IMR-90 (cell line): Measurements from ENCODE around the gene QRFP. TPM values are rescaled to one million over a fixed set of nuclear protein-coding genes. Genes with fewer than 3 reads are reported as not detected.

ENCODE experiments used
- ATAC-seq: fragments of 200-7000 bp; cut with Tn5 transposase; 2 replicates; pipeline ENCODE4 v1.9.1; 2020; ENCODE audit warnings: low read depth, mild to moderate bottlenecking, moderate library complexity
- BruUV-seq: library from RNA; stranded (reverse); fragments of 400-500 nt; replicated peaks from 2 replicates; lab custom pipeline; 2021; lab: Mats Ljungman, UMichigan
- CTCF ChIA-PET: fragments of 300-600 bp; formaldehyde crosslinking; extraction: SDS; loops from one replicate; lab custom pipeline; 2021; ENCODE audit warnings: antibody characterized with exemption; lab: Yijun Ruan, JAX
- POLR2A ChIA-PET: fragments of 300-600 bp; sonication (Branson Sonifier 250); formaldehyde crosslinking; loops from one replicate; lab custom pipeline; 2022; ENCODE audit warnings: antibody characterized with exemption; ENCODE audit not compliant: unreplicated experiment; lab: Charles Lee
- DNase-seq: peaks from one replicate; pipeline ENCODE4 v3.0.0; 2013
- H2AFZ ChIP-seq: replicated peaks from 2 replicates; pipeline ENCODE3; 2013; ENCODE audit warnings: low read length, mild to moderate bottlenecking; ENCODE audit not compliant: poor library complexity
- H2AK5ac ChIP-seq: 2 replicates; pipeline ENCODE4 v1.6.1; 2013; ENCODE audit warnings: low read depth, low read length, inconsistent platforms
- H2AK9ac ChIP-seq: replicated peaks from 2 replicates; pipeline ENCODE3; 2013; ENCODE audit warnings: mild to moderate bottlenecking, low read depth, low read length, moderate library complexity; ENCODE audit not compliant: poor library complexity
- H2BK120ac ChIP-seq: 2 replicates; pipeline ENCODE4 v1.6.1; 2013; ENCODE audit warnings: low read depth, low read length, inconsistent platforms
- H2BK15ac ChIP-seq: 3 replicates; pipeline ENCODE4 v1.6.1; 2013; ENCODE audit warnings: low read depth, low read length, inconsistent platforms
- H2BK20ac ChIP-seq: 2 replicates; pipeline ENCODE4 v1.6.1; 2013; ENCODE audit warnings: low read depth, mild to moderate bottlenecking, inconsistent platforms, low read length, moderate library complexity
- H2BK5ac ChIP-seq: 2 replicates; pipeline ENCODE4 v1.6.1; 2013; ENCODE audit warnings: mild to moderate bottlenecking, low read depth, low read length, inconsistent platforms; ENCODE audit not compliant: poor library complexity, severe bottlenecking
- H3K14ac ChIP-seq: replicated peaks from 2 replicates; pipeline ENCODE4 v1.6.1; 2013; ENCODE audit warnings: low read depth, low read length, inconsistent platforms
- H3K18ac ChIP-seq: 2 replicates; pipeline ENCODE4 v1.6.1; 2013; ENCODE audit warnings: low read depth, low read length, control low read depth
- H3K23ac ChIP-seq: 2 replicates; pipeline ENCODE4 v1.6.1; 2013; ENCODE audit warnings: low read depth, low read length, inconsistent platforms
- H3K27ac ChIP-seq: 2 replicates; pipeline ENCODE4 v1.5.1; 2013; ENCODE audit warnings: mild to moderate bottlenecking, control low read depth, low read length; ENCODE audit not compliant: insufficient read depth
- H3K27me3 ChIP-seq: 2 replicates; pipeline ENCODE4 v1.6.1; 2013; ENCODE audit warnings: low read length; ENCODE audit not compliant: control insufficient read depth, insufficient read depth
- H3K36me3 ChIP-seq: 2 replicates; pipeline ENCODE4 v1.6.1; 2013; ENCODE audit warnings: low read length, mixed read lengths; ENCODE audit not compliant: control insufficient read depth, insufficient read depth
- H3K4ac ChIP-seq: 2 replicates; pipeline ENCODE4 v1.6.1; 2013; ENCODE audit warnings: low read depth, low read length, inconsistent platforms
- H3K4me1 ChIP-seq: 2 replicates; pipeline ENCODE4 v1.6.1; 2013; ENCODE audit warnings: low read length, mixed read lengths; ENCODE audit not compliant: control insufficient read depth, insufficient read depth
- H3K4me2 ChIP-seq: 2 replicates; pipeline ENCODE4 v1.6.1; 2013; ENCODE audit warnings: low read depth, mild to moderate bottlenecking, control low read depth, low read length, moderate library complexity
- H3K4me3 ChIP-seq: 2 replicates; pipeline ENCODE4 v1.5.1; 2013; ENCODE audit warnings: low read depth, mild to moderate bottlenecking, control low read depth, low read length, moderate library complexity; ENCODE audit not compliant: insufficient read depth
- H3K56ac ChIP-seq: 2 replicates; pipeline ENCODE4 v1.6.1; 2013; ENCODE audit warnings: low read length, inconsistent platforms; ENCODE audit not compliant: insufficient read depth; ENCODE audit errors: extremely low read depth
- H3K79me1 ChIP-seq, 2 experiments: 2 replicates each; pipeline ENCODE4 v1.6.1; 2013; ENCODE audit warnings: low read length in 2 of 2, inconsistent platforms in 1 of 2, low read depth in 1 of 2
- H3K9ac ChIP-seq: 2 replicates; pipeline ENCODE4 v1.6.1; 2013; ENCODE audit warnings: low read depth, low read length, control low read depth
- H3K9me1 ChIP-seq: 2 replicates; pipeline ENCODE4 v1.6.1; 2013; ENCODE audit warnings: low read length, inconsistent platforms; ENCODE audit not compliant: insufficient read depth
- H3K9me3 ChIP-seq: 2 replicates; pipeline ENCODE4 v1.6.1; 2013; ENCODE audit warnings: low read length; ENCODE audit not compliant: control insufficient read depth, insufficient read depth
- H4K20me1 ChIP-seq: 2 replicates; pipeline ENCODE4 v1.6.1; 2013; ENCODE audit warnings: low read length, inconsistent platforms; ENCODE audit not compliant: insufficient read depth
- H4K5ac ChIP-seq: 2 replicates; pipeline ENCODE4 v1.6.1; 2013; ENCODE audit warnings: mild to moderate bottlenecking, low read depth, low read length, control low read depth
- H4K8ac ChIP-seq, 2 experiments: 2 replicates each; pipeline ENCODE4 v1.6.1; 2013; ENCODE audit warnings: low read depth in 2 of 2, low read length in 2 of 2, control low read depth in 1 of 2, inconsistent platforms in 1 of 2
- H4K91ac ChIP-seq: 2 replicates; pipeline ENCODE4 v1.6.1; 2013; ENCODE audit warnings: low read depth, low read length, inconsistent platforms; ENCODE audit not compliant: insufficient read depth
- BHLHE40 ChIP-seq: fragments of 150-350 bp; IDR thresholded peaks from 2 replicates; pipeline ENCODE4 v1.6.1; 2016; ENCODE audit warnings: mild to moderate bottlenecking, low read depth, low read length
- CEBPB ChIP-seq: IDR thresholded peaks from 2 replicates; pipeline ENCODE4 v1.6.1; 2012; ENCODE audit warnings: low read depth, low read length, improper control_type of control experiment
- FOS ChIP-seq: fragments of 150-350 bp; IDR thresholded peaks from 2 replicates; pipeline ENCODE4 v1.6.1; 2016; ENCODE audit warnings: low read depth, low read length
- MAFK ChIP-seq: IDR thresholded peaks from 2 replicates; pipeline ENCODE4 v1.6.1; 2012; ENCODE audit warnings: low read depth, low read length, improper control_type of control experiment
- MAZ ChIP-seq: IDR thresholded peaks from 2 replicates; pipeline ENCODE4 v1.6.1; 2012; ENCODE audit warnings: low read depth, mild to moderate bottlenecking, low read length, improper control_type of control experiment, moderate library complexity, borderline replicate concordance
- MXI1 ChIP-seq: IDR thresholded peaks from 2 replicates; pipeline ENCODE4 v1.6.1; 2012; ENCODE audit warnings: low read depth, mild to moderate bottlenecking, low read length, moderate library complexity, borderline replicate concordance
- NFE2L2 ChIP-seq: fragments of 150-350 bp; IDR thresholded peaks from 2 replicates; pipeline ENCODE4 v1.6.1; 2016; ENCODE audit warnings: low read depth, mild to moderate bottlenecking, low read length
- POLR2A ChIP-seq: IDR thresholded peaks from 2 replicates; pipeline ENCODE4 v1.6.1; 2012; ENCODE audit warnings: mild to moderate bottlenecking, low read depth, low read length
- RAD21 ChIP-seq: IDR thresholded peaks from 2 replicates; pipeline ENCODE4 v1.6.1; 2012; ENCODE audit warnings: low read length, improper control_type of control experiment
- RFX5 ChIP-seq: IDR thresholded peaks from 2 replicates; pipeline ENCODE4 v1.8.0; 2012; ENCODE audit warnings: low read depth, mild to moderate bottlenecking, low read length, moderate library complexity
- SMC3 ChIP-seq: fragments of 150-350 bp; IDR thresholded peaks from 2 replicates; pipeline ENCODE4 v1.6.1; 2016; ENCODE audit warnings: low read depth, mild to moderate bottlenecking, antibody characterized with exemption, low read length, moderate library complexity
- WGBS, 2 experiments: methylation state at CpG; one replicate each; pipeline versions ENCODE4 v1.1.5 to v1.1.7; 2013; ENCODE audit warnings: missing lambda C conversion rate in 2 of 2; ENCODE audit not compliant: insufficient read length in 1 of 2; ENCODE audit errors: extremely low coverage in 2 of 2; 5-methylcytosine and 5-hydroxymethylcytosine counted together
- dilution Hi-C: fragments of 300-500 bp; cut with HindIII; formaldehyde crosslinking; loops from one replicate; pipeline ENCODE4 v1.14.3; 2018; ENCODE audit warnings: low sequenced_read_pairs; ENCODE audit not compliant: unreplicated experiment
- in situ Hi-C: fragments of 300-500 bp; cut with MboI; formaldehyde crosslinking; loops from 3 replicates; pipeline ENCODE4 v1.14.3; 2019; ENCODE audit warnings: low sequenced_read_pairs, inconsistent platforms, mixed read lengths
- intact Hi-C: fragments of 100-400 bp; cut with micrococcal nuclease; formaldehyde crosslinking; loops from 2 replicates; pipeline ENCODE4 v1.10.0; 2022
- polyA plus RNA-seq, 3 experiments: library from polyadenylated mRNA; depleted of rRNA; stranded (reverse); fragments of >200 nt; gene quantifications; 2 replicates each; pipeline ENCODE4 v1.2.3, GENCODE V29; 2012; ENCODE audit warnings: low replicate concordance in 1 of 3
- total RNA-seq: library from RNA; depleted of rRNA; stranded (reverse); fragments of >200 nt; gene quantifications from 2 replicates; pipeline ENCODE4 v1.2.3, GENCODE V29; 2012
- TF ChIP-seq, protein P1 (sequence below): conservative IDR thresholded peaks from 2 replicates; pipeline ENCODE4 v1.5.1; 2012; ENCODE audit warnings: mild to moderate bottlenecking, low read depth, low read length, improper control_type of control experiment
- TF ChIP-seq, protein P2 (sequence below): fragments of 150-350 bp; IDR thresholded peaks from 2 replicates; pipeline ENCODE4 v1.6.1; 2016; ENCODE audit warnings: low read depth, mild to moderate bottlenecking, low read length, moderate library complexity, borderline replicate concordance
- TF ChIP-seq, protein P3 (sequence below): fragments of 150-350 bp; IDR thresholded peaks from 2 replicates; pipeline ENCODE4 v1.6.1; 2017; ENCODE audit warnings: mild to moderate bottlenecking, antibody characterized with exemption, low read length, low read depth

QRFP gene
- total and polyA plus RNA-seq, 2 of the 4 experiments (the other 2 are of a cell fraction), result not detected

DNA sequence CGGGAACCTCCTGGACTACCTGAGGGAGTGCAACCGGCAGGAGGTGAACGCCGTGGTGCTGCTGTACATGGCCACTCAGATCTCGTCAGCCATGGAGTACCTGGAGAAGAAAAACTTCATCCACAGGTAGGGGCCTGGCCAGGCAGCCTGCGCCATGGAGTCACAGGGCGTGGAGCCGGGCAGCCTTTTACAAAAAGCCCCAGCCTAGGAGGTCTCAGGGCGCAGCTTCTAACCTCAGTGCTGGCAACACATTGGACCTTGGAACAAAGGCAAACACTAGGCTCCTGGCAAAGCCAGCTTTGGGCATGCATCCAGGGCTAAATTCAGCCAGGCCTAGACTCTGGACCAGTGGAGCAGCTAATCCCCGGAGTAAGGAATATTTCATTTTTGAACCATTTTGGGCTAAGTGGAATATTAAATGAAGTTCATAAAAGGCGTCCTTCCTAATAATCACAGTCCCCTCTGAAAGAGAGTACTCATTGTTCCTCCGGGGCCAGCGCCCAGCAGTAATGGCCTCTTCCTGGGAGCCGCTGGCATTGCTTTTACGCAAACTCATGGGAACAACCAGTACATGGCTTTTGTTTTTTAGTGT is 23.6 kb downstream of the QRFP start:
- in situ Hi-C loops, result no loop called here
- dilution Hi-C loops, result no loop called here
- H2BK5ac ChIP-seq, result no peak overlapping the region
- BruUV-seq, result no TSS peak
- no peak overlapping the region for H3K27ac ChIP-seq
- H3K14ac ChIP-seq, result no peak overlapping the region
- H2AK9ac ChIP-seq, result no peak overlapping the region
- TF ChIP-seq RFX5 (no peak), CEBPB (no peak), MXI1 (no peak), RAD21 (no peak), NFE2L2 (no peak), FOS (no peak), POLR2A (no peak), BHLHE40 (no peak), SMC3 (no peak), MAZ (no peak), MAFK (no peak)
- TF ChIP-seq, protein P1, sequence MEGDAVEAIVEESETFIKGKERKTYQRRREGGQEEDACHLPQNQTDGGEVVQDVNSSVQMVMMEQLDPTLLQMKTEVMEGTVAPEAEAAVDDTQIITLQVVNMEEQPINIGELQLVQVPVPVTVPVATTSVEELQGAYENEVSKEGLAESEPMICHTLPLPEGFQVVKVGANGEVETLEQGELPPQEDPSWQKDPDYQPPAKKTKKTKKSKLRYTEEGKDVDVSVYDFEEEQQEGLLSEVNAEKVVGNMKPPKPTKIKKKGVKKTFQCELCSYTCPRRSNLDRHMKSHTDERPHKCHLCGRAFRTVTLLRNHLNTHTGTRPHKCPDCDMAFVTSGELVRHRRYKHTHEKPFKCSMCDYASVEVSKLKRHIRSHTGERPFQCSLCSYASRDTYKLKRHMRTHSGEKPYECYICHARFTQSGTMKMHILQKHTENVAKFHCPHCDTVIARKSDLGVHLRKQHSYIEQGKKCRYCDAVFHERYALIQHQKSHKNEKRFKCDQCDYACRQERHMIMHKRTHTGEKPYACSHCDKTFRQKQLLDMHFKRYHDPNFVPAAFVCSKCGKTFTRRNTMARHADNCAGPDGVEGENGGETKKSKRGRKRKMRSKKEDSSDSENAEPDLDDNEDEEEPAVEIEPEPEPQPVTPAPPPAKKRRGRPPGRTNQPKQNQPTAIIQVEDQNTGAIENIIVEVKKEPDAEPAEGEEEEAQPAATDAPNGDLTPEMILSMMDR, result no peak
- TF ChIP-seq, protein P2, sequence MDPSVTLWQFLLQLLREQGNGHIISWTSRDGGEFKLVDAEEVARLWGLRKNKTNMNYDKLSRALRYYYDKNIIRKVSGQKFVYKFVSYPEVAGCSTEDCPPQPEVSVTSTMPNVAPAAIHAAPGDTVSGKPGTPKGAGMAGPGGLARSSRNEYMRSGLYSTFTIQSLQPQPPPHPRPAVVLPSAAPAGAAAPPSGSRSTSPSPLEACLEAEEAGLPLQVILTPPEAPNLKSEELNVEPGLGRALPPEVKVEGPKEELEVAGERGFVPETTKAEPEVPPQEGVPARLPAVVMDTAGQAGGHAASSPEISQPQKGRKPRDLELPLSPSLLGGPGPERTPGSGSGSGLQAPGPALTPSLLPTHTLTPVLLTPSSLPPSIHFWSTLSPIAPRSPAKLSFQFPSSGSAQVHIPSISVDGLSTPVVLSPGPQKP, result no peak
- TF ChIP-seq, protein P3, sequence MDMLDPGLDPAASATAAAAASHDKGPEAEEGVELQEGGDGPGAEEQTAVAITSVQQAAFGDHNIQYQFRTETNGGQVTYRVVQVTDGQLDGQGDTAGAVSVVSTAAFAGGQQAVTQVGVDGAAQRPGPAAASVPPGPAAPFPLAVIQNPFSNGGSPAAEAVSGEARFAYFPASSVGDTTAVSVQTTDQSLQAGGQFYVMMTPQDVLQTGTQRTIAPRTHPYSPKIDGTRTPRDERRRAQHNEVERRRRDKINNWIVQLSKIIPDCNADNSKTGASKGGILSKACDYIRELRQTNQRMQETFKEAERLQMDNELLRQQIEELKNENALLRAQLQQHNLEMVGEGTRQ, result no peak
- no peak overlapping the region for H3K4me2 ChIP-seq
- H4K8ac ChIP-seq, result no peak overlapping the region
- no peaks in the 10 kb centered on the region for H3K9me3 ChIP-seq
- H3K56ac ChIP-seq, result no peak overlapping the region
- H3K4me1 ChIP-seq, result peaks cover 2% of the 10 kb centered on the region; the same call in 1 of the 2 replicates
- peaks cover 36% of the 10 kb centered on the region for H4K20me1 ChIP-seq
- H3K79me1 ChIP-seq, result peaks cover 46 to 77% of the 10 kb centered on the region in 2 experiments
- H4K91ac ChIP-seq, result no peak overlapping the region
- ATAC-seq (no peak), DNase-seq (no peak)
- intact Hi-C loops, result no loop called here
- no peak overlapping the region for H3K4ac ChIP-seq
- H3K27me3 ChIP-seq, result no peaks in the 10 kb centered on the region
- WGBS, 2 experiments, result 92% methylated on average over 8 of the region's 15 CpGs; no CpG with 5 or more reads in 1 of the 2 experiments
- H3K9ac ChIP-seq, result no peak overlapping the region
- H2AFZ ChIP-seq, result no peak overlapping the region
- no peak overlapping the region for H2BK15ac ChIP-seq
- no peak overlapping the region for H3K23ac ChIP-seq
- H3K4me3 ChIP-seq, result no peak overlapping the region
- no peak overlapping the region for H2BK20ac ChIP-seq
- no peak overlapping the region for H4K5ac ChIP-seq
- no peak overlapping the region for H2BK120ac ChIP-seq
- no peak overlapping the region for H2AK5ac ChIP-seq
- H3K18ac ChIP-seq, result no peak overlapping the region
- peaks cover 72% of the 10 kb centered on the region for H3K36me3 ChIP-seq
- ChIA-PET CTCF (interaction anchor here (0.6 kb wide), 1 partner anchor 101 kb away, joined by 3 read pairs; no protein-coding TSS in a partner anchor), POLR2A (no interaction called here)
- no peaks in the 10 kb centered on the region for H3K9me1 ChIP-seq
